GM18517 (cell line): Measurements from ENCODE around the gene TSHR.
"Not testable (repeated sequence)": the region's sequence is repeated elsewhere in the genome, so short reads cannot be mapped to it uniquely, and the experiment has no call there.

Source experiments
- ATAC-seq: cut with Tn5 transposase; IDR thresholded peaks from one replicate; pipeline ENCODE4 v1.9.1; 2021; ENCODE audit warnings: mild to moderate bottlenecking, moderate library complexity; ENCODE audit not compliant: unreplicated experiment

TSHR gene

DNA sequence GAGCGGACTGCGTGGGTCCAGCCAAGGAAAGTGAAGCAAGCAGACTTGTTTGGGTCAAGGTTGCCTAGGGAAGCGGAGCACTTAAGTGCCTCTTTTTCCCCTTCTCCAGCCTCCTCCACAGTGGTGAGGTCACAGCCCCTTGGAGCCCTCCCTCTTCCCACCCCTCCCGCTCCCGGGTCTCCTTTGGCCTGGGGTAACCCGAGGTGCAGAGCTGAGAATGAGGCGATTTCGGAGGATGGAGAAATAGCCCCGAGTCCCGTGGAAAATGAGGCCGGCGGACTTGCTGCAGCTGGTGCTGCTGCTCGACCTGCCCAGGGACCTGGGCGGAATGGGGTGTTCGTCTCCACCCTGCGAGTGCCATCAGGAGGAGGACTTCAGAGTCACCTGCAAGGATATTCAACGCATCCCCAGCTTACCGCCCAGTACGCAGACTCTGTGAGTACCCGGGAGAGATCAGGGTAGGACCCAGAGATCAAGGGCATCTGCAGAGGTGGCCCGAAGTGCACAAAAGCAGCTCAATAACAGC lies at the start of gene TSHR:
TSS of gene TSHR (plus strand) at position 206 of the 526 bp plus-strand sequence. CDS start at position 266, 60 bp downstream.
- no peak for ATAC-seq

DNA sequence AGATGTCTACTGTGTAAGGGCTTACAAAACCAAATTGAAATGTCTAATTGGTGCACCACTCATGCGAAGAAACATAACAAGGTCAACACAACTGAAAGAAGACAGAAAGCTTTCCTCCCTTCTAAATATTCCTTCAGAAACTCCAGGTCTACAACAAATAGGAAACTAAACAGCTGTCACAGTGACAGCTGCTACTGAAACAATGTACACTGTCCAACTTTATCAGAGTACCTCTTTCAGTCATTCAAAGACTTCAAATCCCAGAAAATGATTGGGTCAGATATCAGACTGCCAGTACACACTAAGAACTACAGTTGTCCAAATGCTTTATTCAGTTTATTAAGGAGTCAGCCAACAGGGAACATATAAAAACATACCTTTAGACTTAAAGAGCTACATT lies 49.1 kb upstream of the TSHR start:
- ATAC-seq = no peak

DNA sequence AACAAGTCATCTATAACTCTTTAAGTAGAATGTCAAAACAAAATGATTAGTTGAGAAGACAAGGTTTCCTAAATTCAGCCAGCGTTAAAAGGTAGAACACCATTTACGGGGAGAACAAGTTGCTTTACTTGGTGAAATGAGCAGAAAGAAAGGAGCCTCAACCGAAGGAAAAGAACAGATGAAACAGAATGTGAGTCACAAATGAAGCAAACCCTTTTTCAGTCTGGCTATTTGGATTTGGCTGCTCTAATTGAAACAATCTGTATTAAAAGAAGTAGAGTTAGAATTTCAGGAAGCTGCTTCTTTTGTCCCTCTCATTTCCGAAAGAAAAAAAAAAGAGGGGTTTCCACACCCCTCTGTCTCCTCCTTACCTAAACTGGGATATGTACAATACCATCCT lies 48.5 kb upstream of the TSHR start:
- ATAC-seq = no peak

DNA sequence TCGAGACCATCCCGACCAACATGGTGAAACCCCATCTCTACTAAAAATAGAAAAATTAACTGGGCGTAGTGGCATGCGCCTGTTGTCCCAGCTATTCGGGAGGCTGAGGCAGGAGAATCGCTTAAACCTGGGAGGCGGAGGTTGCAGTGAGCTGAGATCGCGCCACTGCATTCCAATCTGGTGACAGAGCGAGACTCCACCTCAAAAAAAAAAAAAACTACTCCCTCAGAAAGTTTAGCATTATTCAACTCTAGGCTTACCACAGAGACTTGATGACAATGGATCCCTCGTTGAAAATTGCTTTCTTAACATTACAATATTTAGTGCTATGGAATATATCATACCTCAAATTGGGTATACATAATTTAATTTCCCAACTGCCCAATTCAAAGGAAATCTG lies 43.4 kb upstream of the TSHR start:
- ATAC-seq = not testable (repeated sequence)

- no peak for ATAC-seq
These were observed 35.8 kb upstream of the TSHR start for GRCh38 chr14:80919622-80920021.

- no peak for ATAC-seq
These were observed 32.1 kb upstream of the TSHR start for GRCh38 chr14:80923368-80923767.

DNA sequence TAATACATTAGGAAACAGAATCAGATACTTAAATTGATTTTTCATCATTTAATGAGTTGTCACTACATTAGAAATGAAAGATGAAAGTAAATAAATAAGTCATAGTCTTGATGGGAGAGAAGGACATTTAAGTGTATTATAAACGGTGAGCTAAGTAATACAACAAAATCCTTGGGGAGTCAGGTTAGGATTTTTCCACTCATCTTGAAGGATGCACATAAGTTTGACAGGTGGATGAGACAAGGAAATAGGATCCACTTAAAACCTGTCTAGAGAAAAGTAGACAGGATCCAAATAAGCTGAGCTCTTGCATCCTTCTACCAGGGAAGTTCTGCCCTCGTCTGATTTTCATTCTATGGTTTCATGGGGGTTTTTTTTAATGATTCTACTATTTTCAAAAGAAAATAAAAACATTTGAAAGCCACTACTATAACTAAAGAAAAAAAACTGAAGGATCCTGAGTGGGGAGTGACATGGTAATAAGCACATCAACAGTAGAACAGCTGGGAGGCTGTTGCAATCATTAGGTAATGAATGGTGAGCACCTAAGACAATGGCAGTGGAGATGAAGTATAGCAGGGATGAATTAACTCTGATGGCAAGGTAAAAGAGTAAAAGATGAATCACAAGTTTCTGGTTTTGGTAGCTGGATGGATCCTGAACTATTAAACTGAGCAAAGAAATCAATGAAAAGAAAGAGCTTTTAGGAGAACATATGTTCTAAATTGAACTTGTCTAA lies 30.9 kb upstream of the TSHR start:
- ATAC-seq = no peak

GRCh38 chr14:80926397-80927082 lies 28.9 kb upstream of the TSHR start:
- ATAC-seq = no peak

DNA sequence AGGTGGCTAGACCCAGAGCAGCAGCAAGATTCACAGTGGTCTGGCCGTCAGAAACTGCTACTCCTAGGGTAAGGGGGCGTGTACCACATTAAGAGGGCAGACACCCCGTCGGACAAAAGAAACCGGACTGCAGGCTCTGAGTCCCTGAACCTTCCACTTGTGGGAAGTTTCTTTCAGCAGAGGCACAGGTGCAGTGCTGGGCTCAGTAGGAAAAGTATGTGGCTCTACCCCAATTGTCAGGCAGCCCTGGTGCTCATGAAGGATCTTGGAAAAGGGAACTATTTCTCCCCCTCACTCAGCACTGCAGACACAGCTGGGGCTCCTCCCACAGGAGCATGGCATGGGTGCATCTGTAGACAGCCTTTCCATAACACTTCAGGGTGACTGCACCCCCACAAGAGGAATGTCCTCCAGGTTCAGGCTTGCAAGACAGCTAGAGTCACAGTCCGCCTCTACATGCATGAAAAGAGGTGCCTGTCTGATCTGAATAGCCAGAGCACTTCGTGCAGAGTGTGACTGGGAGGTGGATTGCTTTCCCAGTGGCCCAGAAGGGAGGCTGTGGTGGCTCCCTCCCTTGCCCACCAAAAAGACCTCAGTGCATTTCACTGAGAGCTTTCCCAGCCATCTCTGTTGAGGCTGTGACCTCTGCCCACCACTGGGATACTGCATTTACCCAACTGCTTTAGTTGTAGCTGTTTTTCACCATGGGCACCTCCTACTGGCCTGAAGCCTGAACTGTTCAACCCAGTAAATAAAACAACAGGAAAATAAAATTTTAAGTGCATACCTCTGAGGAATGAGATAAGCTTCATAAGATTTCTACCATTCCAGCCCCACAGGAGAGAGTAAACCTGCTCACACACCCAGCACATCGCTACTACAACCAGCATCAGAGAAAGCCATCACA lies 28.1 kb upstream of the TSHR start:
- ATAC-seq = no peak

GRCh38 chr14:80930095-80930494 lies 25.3 kb upstream of the TSHR start:
- no peak for ATAC-seq

GRCh38 chr14:80930836-80931389 lies 24.5 kb upstream of the TSHR start:
- peak; percentile 98 for ATAC-seq

DNA sequence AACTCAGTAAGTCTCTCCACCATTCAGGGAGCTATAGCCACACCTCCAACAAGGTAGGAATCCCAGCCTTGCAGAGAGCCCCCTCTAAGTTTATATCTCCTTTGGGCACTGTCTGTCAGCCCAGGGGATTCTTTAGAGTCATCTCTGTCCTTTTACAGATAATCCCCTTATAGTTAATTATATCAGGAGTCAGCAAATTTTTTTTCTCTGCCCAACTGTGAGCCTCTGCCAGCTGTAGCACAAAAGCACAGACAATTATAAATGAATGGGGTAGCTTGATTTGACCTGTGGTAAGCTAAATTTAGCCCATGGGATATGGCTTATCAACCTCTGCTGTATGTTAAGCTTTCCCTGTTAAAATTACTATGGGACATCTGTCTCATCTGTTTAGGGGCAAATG lies 22.1 kb upstream of the TSHR start:
- ATAC-seq = no peak

DNA sequence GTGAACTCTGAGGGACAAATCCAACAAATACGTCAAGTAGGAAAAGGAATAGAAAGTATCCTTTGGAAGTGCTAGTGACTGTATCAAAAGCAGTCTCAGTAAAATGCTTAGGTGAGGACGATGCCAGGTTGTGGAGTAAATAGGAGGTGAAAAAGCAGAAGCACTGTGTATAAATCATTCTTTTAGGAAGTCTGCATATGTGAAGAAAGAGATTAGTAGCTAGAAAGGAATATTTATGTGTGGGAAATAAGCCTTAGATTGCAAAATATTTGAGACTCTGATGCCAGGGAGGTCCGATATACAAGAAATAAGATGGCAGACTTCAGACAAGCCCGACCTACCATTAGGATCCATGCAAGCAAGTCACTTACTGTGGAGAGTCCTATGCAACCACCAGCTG lies 21.7 kb upstream of the TSHR start:
- ATAC-seq = no peak

- ATAC-seq = peak; percentile 51
These were observed 15.3 kb upstream of the TSHR start for GRCh38 chr14:80940146-80940545.

GRCh38 chr14:80941241-80942185 lies 13.9 kb upstream of the TSHR start, which contains the start of gene CEP128:
Gene CEP128 (minus strand): TSS chr14:80941738.
- peak; percentile 93 for ATAC-seq

DNA sequence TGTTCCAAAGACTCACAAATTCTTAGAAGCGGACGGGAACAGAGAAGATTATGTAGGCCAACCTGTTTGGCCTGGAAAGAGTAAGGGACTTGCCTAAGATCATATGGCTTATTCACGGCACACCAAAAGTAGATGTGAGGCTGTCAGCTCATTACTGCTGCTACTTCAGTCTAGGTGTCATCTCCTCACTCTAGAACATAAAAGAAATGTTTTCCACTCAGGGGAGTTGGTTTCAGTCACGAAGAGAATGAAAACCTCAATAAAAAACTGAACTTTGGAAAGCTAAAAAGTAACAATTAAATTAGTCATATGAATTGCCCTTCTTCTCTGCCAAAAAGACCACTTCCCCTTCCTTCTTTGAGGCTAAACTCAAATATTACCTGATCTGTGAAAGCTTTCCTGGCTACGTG lies 13.2 kb upstream of the TSHR start:
- peak; percentile 7 for ATAC-seq

GRCh38 chr14:80944861-80945617 lies 10.4 kb upstream of the TSHR start:
- ATAC-seq = no peak

- ATAC-seq = no peak
These were observed 9.2 kb upstream of the TSHR start for GRCh38 chr14:80946187-80946586.

- no peak for ATAC-seq
These were observed 8.6 kb upstream of the TSHR start for GRCh38 chr14:80946797-80947196.
